ENCODE measurements around the gene COL15A1.

COL15A1 gene

DNA sequence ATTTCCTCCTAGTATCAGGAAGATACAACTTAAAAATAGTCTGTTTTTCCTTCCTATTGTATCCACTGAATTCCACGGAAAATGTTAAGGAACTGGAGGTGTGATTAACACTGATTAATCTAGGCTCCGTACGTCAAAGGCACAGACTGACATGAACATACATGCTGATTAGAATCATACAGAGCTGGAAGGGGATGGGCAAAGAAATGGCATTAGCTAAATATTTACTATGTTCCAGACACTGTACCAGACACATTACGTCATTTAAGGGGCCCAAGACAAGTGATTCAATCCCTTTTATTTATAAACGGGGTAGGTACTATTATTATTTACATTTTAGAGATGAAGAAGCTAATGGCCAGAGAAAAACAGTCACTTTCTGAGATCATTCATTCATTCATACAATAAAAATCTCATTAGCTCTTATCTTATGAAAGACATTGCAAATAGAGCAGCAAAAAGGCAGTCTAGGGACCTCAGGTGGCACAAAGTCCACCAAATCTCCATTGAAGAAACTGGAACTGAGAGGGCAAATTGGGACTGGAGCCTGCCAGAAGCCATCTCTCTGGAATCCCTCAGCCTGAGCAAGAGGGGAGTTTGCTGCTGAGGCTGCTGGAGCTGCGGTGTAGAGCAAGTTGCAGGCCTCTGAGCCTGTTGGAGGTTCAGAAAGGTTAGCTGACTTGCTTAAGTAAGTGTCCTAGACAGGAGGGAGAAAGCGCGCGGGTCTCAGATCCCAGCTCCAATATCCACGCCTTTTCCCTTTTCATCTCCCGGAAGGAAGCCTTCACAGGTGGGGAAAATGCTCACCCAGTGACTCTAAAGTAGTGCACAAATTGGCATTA is 159.6 kb downstream of the COL15A1 start:
- H3K9me3 Mint-ChIP-seq: peaks cover 3% of the 10 kb centered on the region
- no peak for DNase-seq (ENCODE audit: low spot score in 2 of 2)

DNA sequence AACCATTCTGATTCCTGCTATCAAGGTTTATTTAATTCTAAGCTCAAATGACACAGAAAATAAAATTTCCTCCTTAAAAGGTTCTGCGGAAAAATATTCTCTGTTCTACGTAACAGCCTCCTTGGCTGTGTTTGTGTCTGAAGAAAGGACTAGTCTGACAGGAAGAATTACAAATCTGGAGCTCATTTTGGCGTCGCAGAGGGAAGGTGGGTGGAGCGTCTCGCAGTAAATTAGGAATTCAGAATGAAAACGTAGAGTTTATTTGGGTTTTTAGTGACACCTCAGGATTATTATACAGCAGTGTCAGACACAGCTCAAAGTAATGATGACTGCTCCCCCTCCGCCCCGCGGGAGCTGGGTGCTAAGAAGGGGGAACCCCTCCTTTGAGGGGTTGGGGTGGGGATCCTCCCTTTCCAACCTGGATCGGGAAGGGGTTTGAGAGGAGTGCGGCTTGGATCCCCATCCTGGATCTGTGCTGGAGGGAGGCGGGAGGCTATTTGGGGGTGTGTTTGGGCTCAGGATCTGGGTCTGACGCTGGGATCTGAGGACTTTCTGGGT is 160.3 kb downstream of the COL15A1 start:
- H3K4me3 Mint-ChIP-seq: peak overlapping the region; percentile 88
- DNase-seq (ENCODE audit: low spot score in 2 of 2): no peak

More for the DNA sequence above, 159.6 kb downstream of the COL15A1 start:
- H3K27ac Mint-ChIP-seq: peak overlapping the region; percentile 95
- peak overlapping the region; percentile 88 for H3K4me3 Mint-ChIP-seq
- ATAC-seq: no peak
- H3K36me3 Mint-ChIP-seq: peaks cover 10% of the 10 kb centered on the region
- H3K4me1 Mint-ChIP-seq: peaks cover 60% of the 10 kb centered on the region

DNA sequence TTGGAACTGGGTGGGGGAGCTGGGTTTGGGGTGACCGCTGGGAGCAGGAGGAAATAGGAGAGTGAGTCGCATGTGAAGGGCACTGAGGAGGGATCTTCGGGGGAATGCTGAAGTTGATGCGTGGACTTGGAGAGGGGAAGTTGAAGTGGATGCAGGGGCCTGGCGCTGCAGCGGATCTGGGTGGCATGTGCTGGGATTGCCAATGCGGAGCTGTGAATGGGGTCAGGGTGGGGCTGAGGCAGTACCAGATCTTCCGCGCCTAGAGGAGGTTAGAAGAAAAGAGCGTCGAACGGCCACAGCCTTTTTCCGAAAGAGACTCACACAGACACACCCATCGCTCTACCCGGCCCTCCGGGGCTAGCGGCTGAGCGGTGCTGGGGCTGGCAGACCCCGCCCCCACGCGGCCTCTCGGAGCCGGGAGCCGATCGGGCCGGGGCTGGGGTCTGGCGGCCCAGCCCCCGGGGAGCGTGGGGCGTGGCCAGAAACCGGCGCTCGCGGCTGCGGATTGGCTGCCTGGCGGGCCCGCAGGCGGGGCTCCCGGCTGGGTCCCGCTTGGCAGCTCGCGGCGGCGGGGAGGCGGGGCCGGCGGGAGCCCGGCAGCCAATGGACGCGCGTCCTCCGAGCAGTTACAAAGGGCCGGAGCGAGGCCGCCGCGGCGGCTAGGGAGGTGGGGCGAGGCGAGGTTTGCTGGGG is 160.9 kb downstream of the COL15A1 start, which contains the start of gene TGFBR1:
Gene TGFBR1, plus strand, starts transcription at position 655 of the 693 bp plus-strand sequence. CDS start 93 bp downstream, outside the sequence.
- ATAC-seq: peak; percentile 93
- peak; percentile 91 to 96 for DNase-seq (ENCODE audit: low spot score in 2 of 2)
- Mint-ChIP-seq H3K27ac (peak within 1 kb of the TSS; percentile 95), H3K36me3 (peaks cover 12% of the 10 kb centered on the region), H3K9me3 (peaks cover 3% of the 10 kb centered on the region), H3K4me1 (peaks cover 66% of the 10 kb centered on the region), H3K4me3 (peak within 1 kb of the TSS; percentile 88)

More for the DNA sequence above, 160.3 kb downstream of the COL15A1 start:
- Mint-ChIP-seq H3K36me3 (peaks cover 12% of the 10 kb centered on the region), H3K9me3 (peaks cover 3% of the 10 kb centered on the region), H3K4me1 (peaks cover 66% of the 10 kb centered on the region), H3K27ac (peak overlapping the region; percentile 95)
- ATAC-seq: no peak

DNA sequence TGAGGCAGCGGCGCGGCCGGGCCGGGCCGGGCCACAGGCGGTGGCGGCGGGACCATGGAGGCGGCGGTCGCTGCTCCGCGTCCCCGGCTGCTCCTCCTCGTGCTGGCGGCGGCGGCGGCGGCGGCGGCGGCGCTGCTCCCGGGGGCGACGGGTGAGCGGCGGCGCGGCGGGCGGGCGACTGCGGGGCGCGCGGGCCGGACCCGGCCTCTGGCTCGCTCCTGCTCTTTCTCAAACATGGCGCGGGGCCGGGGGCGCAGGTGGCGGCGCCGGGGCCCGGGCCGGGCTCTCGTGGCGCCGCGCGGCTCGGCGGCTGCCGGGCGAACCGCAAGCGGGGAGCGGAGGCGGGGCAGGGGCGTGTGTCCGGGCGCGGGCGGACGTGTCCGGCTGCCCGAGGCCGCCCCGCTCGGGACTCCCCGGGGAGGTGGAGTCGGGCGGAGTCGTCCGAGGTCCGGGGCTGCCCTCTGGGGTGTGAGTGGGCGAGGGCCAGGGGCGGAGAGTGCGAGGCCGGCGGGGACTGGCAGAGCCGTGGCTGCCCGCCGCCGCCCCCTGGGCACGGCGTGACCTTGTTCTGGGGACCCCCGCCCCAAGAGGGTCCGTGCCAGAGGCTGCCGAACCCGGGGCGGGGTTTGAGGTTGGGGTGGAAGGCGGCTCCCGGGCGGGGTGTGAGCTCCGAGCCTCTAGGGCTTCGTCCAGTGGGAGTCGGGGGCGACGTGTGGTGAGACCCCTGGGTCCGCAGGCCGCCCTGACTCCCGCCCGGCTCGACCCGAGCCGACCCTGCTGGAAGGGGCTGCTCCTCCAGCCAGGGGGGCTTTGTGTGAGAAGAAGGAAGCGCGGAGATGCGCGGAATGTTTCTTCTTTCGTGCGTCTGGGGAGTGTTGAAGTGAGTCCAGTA is 161.7 kb downstream of the COL15A1 start:
- Mint-ChIP-seq H3K4me1 (peaks cover 68% of the 10 kb centered on the region), H3K27ac (peak overlapping the region; percentile 95)
- peak; percentile 52 to 87 for DNase-seq (ENCODE audit: low spot score in 2 of 2)

DNA sequence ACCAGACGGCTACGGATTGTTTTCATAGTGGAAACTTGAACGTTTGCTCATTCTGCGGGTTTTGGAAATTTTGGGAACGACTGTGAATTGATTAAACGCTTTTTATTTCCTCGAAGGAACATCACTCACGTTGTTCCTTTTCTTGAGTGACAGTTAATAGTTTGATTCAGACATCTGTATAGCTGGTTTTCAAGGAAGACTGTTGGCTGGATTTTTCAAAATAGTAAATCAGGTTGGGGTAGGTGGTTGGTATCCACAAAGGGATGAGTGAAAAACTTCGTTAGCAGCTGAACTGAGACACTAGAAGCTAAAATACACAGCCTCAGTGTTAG is 162.3 kb downstream of the COL15A1 start:
- Mint-ChIP-seq H3K4me3 (peak overlapping the region; percentile 88), H3K4me1 (peaks cover 67% of the 10 kb centered on the region), H3K27ac (peak overlapping the region; percentile 72), H3K9me3 (no peaks in the 10 kb centered on the region), H3K36me3 (peaks cover 12% of the 10 kb centered on the region)
- no peak for DNase-seq (ENCODE audit: low spot score in 2 of 2)
- ATAC-seq: no peak

More for the DNA sequence above, 161.7 kb downstream of the COL15A1 start:
- peak overlapping the region; percentile 88 for H3K4me3 Mint-ChIP-seq
- peaks cover 12% of the 10 kb centered on the region for H3K36me3 Mint-ChIP-seq
- peak; percentile 52 for ATAC-seq
- no peaks in the 10 kb centered on the region for H3K9me3 Mint-ChIP-seq

DNA sequence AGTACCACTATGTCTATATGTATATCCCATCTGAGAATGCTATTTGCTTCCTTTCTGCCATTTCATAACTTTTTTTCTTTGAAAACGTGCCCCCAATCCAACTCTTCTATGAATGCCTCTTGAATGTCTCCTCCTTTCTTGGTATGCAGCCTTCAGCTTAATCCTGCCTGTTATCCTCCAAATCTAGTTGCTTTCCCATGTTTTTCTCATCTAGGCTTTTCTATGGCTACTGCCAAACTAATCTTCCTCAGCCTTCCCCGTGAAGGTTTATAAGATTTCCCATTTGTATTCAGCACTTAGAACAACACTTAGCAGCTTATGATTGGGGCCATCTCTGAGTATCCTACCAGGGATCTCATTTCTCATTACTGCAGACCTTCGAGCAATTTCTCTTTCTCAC is 163.7 kb downstream of the COL15A1 start:
- ATAC-seq (no peak), DNase-seq (ENCODE audit: low spot score in 2 of 2) (no peak)
- Mint-ChIP-seq H3K36me3 (peaks cover 12% of the 10 kb centered on the region), H3K4me1 (peaks cover 76% of the 10 kb centered on the region), H3K27ac (peak overlapping the region; percentile 46), H3K4me3 (peak overlapping the region; percentile 88), H3K9me3 (no peaks in the 10 kb centered on the region)

DNA sequence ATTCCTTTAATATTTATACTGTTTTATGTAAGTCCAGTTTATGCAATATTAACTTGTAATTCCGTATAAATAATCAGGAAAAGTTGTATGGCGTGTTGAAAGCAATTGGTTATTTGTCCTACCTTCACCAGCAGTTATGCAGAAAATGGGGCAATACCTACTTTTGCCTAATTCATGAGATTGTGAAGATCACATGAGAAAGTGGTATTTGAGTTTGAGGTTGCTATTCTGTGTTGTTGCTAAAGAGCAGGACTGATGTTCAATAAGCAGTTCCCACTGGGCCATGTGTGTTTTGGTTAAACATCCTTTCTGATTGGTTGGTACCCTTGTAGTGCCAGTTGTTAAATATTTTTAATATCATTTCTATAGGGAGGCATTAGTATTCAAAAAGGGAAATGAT is 164.4 kb downstream of the COL15A1 start:
- no peak for ATAC-seq
- H3K4me1 Mint-ChIP-seq: peaks cover 83% of the 10 kb centered on the region
- H3K27ac Mint-ChIP-seq: peak overlapping the region; percentile 83
- peak overlapping the region; percentile 88 for H3K4me3 Mint-ChIP-seq
- no peak for DNase-seq (ENCODE audit: low spot score in 2 of 2)
- H3K9me3 Mint-ChIP-seq: no peaks in the 10 kb centered on the region
- H3K36me3 Mint-ChIP-seq: peaks cover 12% of the 10 kb centered on the region

DNA sequence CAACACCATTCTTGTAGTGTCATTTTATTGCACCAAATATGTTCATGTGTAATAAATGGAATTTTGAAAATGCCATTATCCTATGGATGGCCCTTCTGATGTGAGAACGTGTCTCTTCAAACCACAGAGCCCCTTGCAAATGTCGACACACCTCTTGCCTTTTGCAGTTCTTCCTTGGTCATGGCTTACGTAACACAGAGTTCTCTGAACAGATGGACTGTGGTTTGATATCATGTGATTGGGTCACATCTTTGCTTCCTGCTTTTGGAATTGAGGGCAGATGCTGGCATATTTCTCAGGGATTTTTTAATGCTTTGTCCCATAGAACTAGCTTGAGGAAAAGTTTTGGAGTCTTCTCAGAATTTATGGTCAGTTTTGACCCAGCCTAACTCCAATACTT is 165.8 kb downstream of the COL15A1 start:
- Mint-ChIP-seq H3K4me1 (peaks cover 81% of the 10 kb centered on the region), H3K27ac (peak overlapping the region; percentile 83), H3K9me3 (no peaks in the 10 kb centered on the region), H3K36me3 (peaks cover 8% of the 10 kb centered on the region), H3K4me3 (peak overlapping the region; percentile 88)
- DNase-seq (ENCODE audit: low spot score in 2 of 2) (no peak), ATAC-seq (no peak)

DNA sequence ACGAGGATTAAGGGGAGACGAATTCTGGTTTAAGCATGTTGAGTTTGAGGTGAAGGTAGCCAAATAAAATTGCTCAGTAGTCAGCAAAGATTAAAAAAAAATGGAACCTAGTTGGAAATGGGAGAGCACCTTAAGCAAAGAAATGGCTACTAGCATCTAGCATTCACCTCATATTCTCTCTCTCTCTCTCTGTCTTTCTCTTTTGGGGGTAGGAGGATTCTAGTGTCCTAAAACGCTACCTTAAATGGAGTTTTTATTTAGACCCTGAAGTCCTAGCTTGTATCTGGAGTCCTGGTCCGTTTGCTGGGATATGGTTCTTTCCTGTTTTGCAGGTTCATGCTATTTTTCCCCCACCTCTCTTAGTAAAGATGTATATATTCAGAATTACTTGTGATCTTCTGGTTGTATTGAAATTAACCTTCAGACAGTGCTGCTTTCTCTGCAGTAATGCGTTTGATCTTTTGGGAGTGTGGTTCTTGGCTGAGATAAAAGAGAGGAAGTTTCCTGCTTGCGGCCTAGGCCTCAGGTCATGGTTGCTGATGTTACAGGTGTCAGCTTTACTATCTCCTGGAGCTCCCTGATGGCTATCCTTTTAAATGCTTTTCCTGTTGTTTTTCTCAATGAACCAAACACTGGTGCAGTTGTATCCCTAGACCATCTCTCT is 169.2 kb downstream of the COL15A1 start:
- DNase-seq (ENCODE audit: low spot score in 2 of 2) (no peak), ATAC-seq (peak; percentile 45)
- Mint-ChIP-seq H3K36me3 (peaks cover 6% of the 10 kb centered on the region), H3K9me3 (no peaks in the 10 kb centered on the region), H3K4me1 (peaks cover 64% of the 10 kb centered on the region), H3K4me3 (peak overlapping the region; percentile 33), H3K27ac (peak overlapping the region; percentile 69)

DNA sequence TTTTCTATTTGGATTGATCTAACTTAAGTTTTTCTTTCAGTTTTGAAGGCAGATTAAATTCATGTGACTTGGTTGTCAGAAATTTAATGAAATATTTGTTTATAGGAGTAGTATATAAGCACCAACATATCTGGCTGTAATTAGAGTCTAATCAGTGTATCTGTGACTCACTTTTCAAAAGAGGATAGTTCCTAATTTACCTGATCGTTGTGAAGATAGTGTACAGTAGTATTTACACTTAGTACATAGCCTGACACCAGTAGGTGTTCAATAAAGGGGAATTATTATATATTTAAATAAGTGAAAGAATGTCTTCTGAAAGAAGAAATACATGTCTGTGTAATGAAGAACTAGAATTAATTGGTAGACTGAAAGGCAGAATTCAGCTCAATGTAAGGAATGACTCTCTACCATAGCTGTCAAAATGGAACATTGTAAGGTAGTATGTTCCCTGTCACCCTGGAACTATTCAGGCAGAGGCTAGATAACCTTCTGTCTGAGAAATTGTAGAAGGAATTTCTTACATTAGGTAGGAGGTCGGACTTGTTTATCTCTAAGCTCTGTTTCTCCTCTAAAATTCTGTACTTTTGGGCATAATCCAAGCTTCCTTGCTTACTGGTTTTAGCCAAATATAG is 169.8 kb downstream of the COL15A1 start:
- Mint-ChIP-seq H3K36me3 (no peaks in the 10 kb centered on the region), H3K4me3 (peak overlapping the region; percentile 33), H3K9me3 (no peaks in the 10 kb centered on the region), H3K4me1 (peaks cover 58% of the 10 kb centered on the region), H3K27ac (peak overlapping the region; percentile 69)
- no peak for ATAC-seq
- DNase-seq (ENCODE audit: low spot score in 2 of 2): no peak

DNA sequence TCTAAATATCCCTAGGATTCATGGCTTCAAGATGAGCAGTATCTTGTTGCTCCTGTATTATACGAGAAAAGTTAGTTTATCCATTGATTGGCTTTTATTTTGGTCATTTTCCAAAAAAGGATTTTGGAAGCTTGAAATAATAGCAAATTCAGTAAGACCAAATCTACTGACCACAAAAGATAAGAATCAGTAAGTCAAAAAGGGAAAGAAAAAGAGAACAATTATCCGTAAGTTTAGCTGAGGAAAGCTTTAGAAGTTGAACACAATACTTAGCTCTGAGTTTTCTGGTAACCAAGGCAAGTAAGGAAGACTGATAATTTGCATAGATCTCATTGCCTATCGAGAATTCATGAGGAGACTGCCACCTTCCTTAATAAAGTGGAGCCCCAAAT is 170.3 kb downstream of the COL15A1 start:
- no peak overlapping the region for H3K4me3 Mint-ChIP-seq
- no peak overlapping the region for H3K27ac Mint-ChIP-seq
- ATAC-seq: no peak

DNA sequence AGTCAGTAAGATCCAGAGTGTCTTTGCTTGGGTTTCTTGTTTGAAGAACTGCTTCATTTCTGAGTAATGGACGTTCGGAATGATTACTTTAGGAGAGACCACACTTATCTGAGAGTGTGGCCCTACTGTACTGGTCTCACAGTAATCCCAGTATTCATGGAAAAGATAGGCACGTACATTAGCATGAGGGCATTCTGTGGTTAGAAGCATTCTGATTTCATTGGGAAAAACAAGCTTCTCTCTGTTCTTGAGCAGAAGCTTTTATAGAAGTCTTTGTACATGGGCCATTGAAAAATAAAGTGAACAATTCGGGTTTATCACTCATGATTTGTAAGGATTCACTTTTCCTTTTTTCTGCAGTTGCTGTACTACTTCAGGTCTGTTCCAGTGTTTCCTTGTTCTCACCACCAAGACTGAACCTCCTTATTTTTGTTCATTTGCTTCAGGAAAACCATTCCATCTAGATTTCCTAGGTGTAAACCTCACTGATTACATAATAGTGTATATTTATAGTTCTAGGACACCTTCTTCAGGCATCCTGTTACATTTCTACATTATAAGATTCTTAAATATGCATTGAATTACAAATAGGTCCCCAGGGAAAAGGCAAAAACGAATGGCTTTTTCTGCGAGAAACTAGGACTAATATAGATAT is 171.3 kb downstream of the COL15A1 start:
- Mint-ChIP-seq H3K4me1 (peaks cover 54% of the 10 kb centered on the region), H3K27ac (no peak overlapping the region), H3K9me3 (no peaks in the 10 kb centered on the region), H3K4me3 (no peak overlapping the region), H3K36me3 (no peaks in the 10 kb centered on the region)
- ATAC-seq: no peak
- no peak for DNase-seq (ENCODE audit: low spot score in 2 of 2)

More for the DNA sequence above, 170.3 kb downstream of the COL15A1 start:
- Mint-ChIP-seq H3K4me1 (peaks cover 58% of the 10 kb centered on the region), H3K9me3 (no peaks in the 10 kb centered on the region), H3K36me3 (no peaks in the 10 kb centered on the region)
- DNase-seq (ENCODE audit: low spot score in 2 of 2): no peak

DNA sequence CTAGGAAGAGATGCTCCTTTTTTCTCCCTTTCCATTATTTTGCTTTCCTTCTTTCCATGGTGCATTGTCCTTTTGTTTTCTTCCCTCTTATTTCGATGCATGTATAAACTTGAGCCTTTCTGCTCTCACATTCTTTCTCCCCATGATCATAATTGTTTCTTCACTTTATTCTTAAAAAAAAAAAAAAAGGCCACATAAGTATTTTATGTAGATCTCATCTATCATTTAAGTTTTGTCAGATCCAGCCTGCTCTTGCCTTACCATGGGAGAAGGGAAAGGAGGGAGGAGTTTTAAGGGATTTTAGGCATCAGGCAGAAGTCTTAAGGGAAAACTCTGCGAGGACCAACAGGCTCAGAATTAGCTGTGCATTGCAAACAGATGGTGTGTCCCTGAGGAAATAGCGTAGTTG is 172.3 kb downstream of the COL15A1 start:
- no peak overlapping the region for H3K27ac Mint-ChIP-seq
- H3K4me1 Mint-ChIP-seq: peaks cover 56% of the 10 kb centered on the region

More for the DNA sequence above, 172.3 kb downstream of the COL15A1 start:
- Mint-ChIP-seq H3K4me3 (no peak overlapping the region), H3K9me3 (no peaks in the 10 kb centered on the region), H3K36me3 (no peaks in the 10 kb centered on the region)
- DNase-seq (ENCODE audit: low spot score in 2 of 2) (no peak), ATAC-seq (no peak)

Measured in stimulated activated effector memory CD8-positive, alpha-beta T cell treated with anti-CD3 and anti-CD28 coated beads, Interleukin-12 subunit alpha, Interleukin-12 subunit beta, amount 100 ng/mL, for 72 hours (primary cell).